Astrocyte (in vitro differentiated cells and primary cell): ENCODE results near the gene POLE3. TPM values are rescaled to one million over a fixed set of nuclear protein-coding genes. Genes with fewer than 3 reads are reported as not detected.

Experiments used
- DNase-seq: peaks from one replicate; pipeline ENCODE4 v3.0.0-alpha.2; 2010; ENCODE audit warnings: low read depth
- FAIRE-seq: peaks from 2 replicates; lab custom pipeline; 2011; peaks lifted over from hg19 to GRCh38; lab: Jason Lieb, UNC
- H2AFZ ChIP-seq: 2 replicates; pipeline ENCODE4 v1.6.0; 2012; ENCODE audit warnings: low read depth, low read length, inconsistent platforms
- H3K27ac ChIP-seq: 2 replicates; pipeline ENCODE4 v1.5.1; 2011; ENCODE audit warnings: low read depth, low read length, inconsistent platforms
- H3K27me3 ChIP-seq: 2 replicates; pipeline ENCODE4 v1.6.0; 2011; ENCODE audit warnings: low read length, inconsistent platforms; ENCODE audit not compliant: insufficient read depth
- H3K36me3 ChIP-seq: 2 replicates; pipeline ENCODE4 v1.5.1; 2011; ENCODE audit warnings: low read length, inconsistent platforms; ENCODE audit not compliant: insufficient read depth
- H3K4me1 ChIP-seq: 2 replicates; pipeline ENCODE4 v1.5.1; 2011; ENCODE audit warnings: low read length, inconsistent platforms; ENCODE audit not compliant: insufficient read depth
- H3K4me2 ChIP-seq: 2 replicates; pipeline ENCODE4 v1.6.0; 2012; ENCODE audit warnings: low read length, inconsistent platforms
- H3K4me3 ChIP-seq: 2 replicates; pipeline ENCODE4 v1.5.1; 2011; ENCODE audit warnings: low read depth, mild to moderate bottlenecking, low read length, inconsistent platforms; ENCODE audit not compliant: insufficient read depth
- H3K79me2 ChIP-seq: 2 replicates; pipeline ENCODE4 v1.6.0; 2012; ENCODE audit warnings: mild to moderate bottlenecking, low read length, inconsistent platforms; ENCODE audit not compliant: insufficient read depth
- H3K9ac ChIP-seq: 2 replicates; pipeline ENCODE4 v1.6.0; 2012; ENCODE audit warnings: mild to moderate bottlenecking, low read length, inconsistent platforms
- H3K9me3 ChIP-seq: 2 replicates; pipeline ENCODE4 v1.5.1; 2012; ENCODE audit warnings: low read depth, mild to moderate bottlenecking, low read length, inconsistent platforms; ENCODE audit not compliant: insufficient read depth
- H4K20me1 ChIP-seq: 2 replicates; pipeline ENCODE4 v1.6.0; 2012; ENCODE audit warnings: low read length, inconsistent platforms; ENCODE audit not compliant: insufficient read depth
- H3K27ac Mint-ChIP-seq: one replicate; pipeline ENCODE4 v1.8.0; 2021; ENCODE audit warnings: mild to moderate bottlenecking, mixed read lengths; ENCODE audit not compliant: unreplicated experiment
- H3K27me3 Mint-ChIP-seq: one replicate; pipeline ENCODE4 v1.8.0; 2021; ENCODE audit warnings: low read depth, mixed read lengths; ENCODE audit not compliant: unreplicated experiment
- H3K36me3 Mint-ChIP-seq: one replicate; pipeline ENCODE4 v1.8.0; 2021; ENCODE audit warnings: low read depth, mixed read lengths; ENCODE audit not compliant: unreplicated experiment
- H3K4me1 Mint-ChIP-seq: one replicate; pipeline ENCODE4 v1.8.0; 2021; ENCODE audit warnings: low read depth, mixed read lengths; ENCODE audit not compliant: unreplicated experiment
- H3K4me3 Mint-ChIP-seq: one replicate; pipeline ENCODE4 v1.8.0; 2021; ENCODE audit warnings: mild to moderate bottlenecking, moderate library complexity, mixed read lengths; ENCODE audit not compliant: unreplicated experiment
- H3K9me3 Mint-ChIP-seq: one replicate; pipeline ENCODE4 v1.8.0; 2021; ENCODE audit warnings: mild to moderate bottlenecking, mixed read lengths; ENCODE audit not compliant: unreplicated experiment
- CTCF ChIP-seq: IDR thresholded peaks from 2 replicates; pipeline ENCODE4 v1.5.1; 2011; ENCODE audit warnings: low read depth, mild to moderate bottlenecking, inconsistent platforms, low read length, moderate library complexity; ENCODE audit not compliant: insufficient read depth
- EZH2 ChIP-seq: IDR thresholded peaks from 2 replicates; pipeline ENCODE4 v1.6.1; 2012; ENCODE audit warnings: mild to moderate bottlenecking, low read length, inconsistent platforms; ENCODE audit not compliant: insufficient read depth
- total RNA-seq: library from RNA; stranded (reverse); gene quantifications from 2 replicates; pipeline ENCODE4 v1.2.1, GENCODE V29; 2021

Gene POLE3
- total RNA-seq, 1 donor from 2014 or later, result 36.6 TPM

- no peak overlapping the region for H3K27ac ChIP-seq
- FAIRE-seq (no peak), DNase-seq (peak; percentile 62)
- H3K9me3 Mint-ChIP-seq, result no peaks in the 10 kb centered on the region
- H3K9ac ChIP-seq, result peak overlapping the region; percentile 32
- no peaks in the 10 kb centered on the region for H3K27me3 Mint-ChIP-seq
- H3K4me3 ChIP-seq, result no peak overlapping the region
- no peaks in the 10 kb centered on the region for H3K36me3 Mint-ChIP-seq
- no peaks in the 10 kb centered on the region for H3K9me3 ChIP-seq
- TF ChIP-seq CTCF (no peak), EZH2 (no peak)
- H3K4me2 ChIP-seq, result peak overlapping the region; percentile 53
- no peaks in the 10 kb centered on the region for H3K27me3 ChIP-seq
- peaks cover 14% of the 10 kb centered on the region for H3K79me2 ChIP-seq
- no peaks in the 10 kb centered on the region for H3K36me3 ChIP-seq
- H3K4me1 Mint-ChIP-seq, result peaks cover 37% of the 10 kb centered on the region
- H2AFZ ChIP-seq, result no peak overlapping the region
- H3K4me3 Mint-ChIP-seq, result peak overlapping the region; percentile 55
- H3K4me1 ChIP-seq, result peaks cover 24% of the 10 kb centered on the region
- H3K27ac Mint-ChIP-seq, result peak overlapping the region; percentile 41
- peaks cover 22% of the 10 kb centered on the region for H4K20me1 ChIP-seq
Observed at GRCh38 chr9:113398796-113399195, 11.7 kb downstream of the POLE3 start.

GRCh38 chr9:113397203-113397631 is 13.3 kb downstream of the POLE3 start:
- no peak overlapping the region for H3K4me3 ChIP-seq
- FAIRE-seq, result no peak
- Mint-ChIP-seq H3K36me3 (peaks cover 6% of the 10 kb centered on the region), H3K4me3 (peak overlapping the region; percentile 60), H3K27me3 (no peaks in the 10 kb centered on the region), H3K9me3 (no peaks in the 10 kb centered on the region), H3K4me1 (peaks cover 37% of the 10 kb centered on the region), H3K27ac (peak overlapping the region; percentile 84)
- no peak overlapping the region for H3K4me2 ChIP-seq
- no peaks in the 10 kb centered on the region for H3K36me3 ChIP-seq
- H3K79me2 ChIP-seq, result peaks cover 14% of the 10 kb centered on the region
- H3K9ac ChIP-seq, result no peak overlapping the region
- TF ChIP-seq EZH2, result no peak
- no peak for TF ChIP-seq CTCF
- peaks cover 24% of the 10 kb centered on the region for H3K4me1 ChIP-seq
- no peaks in the 10 kb centered on the region for H3K27me3 ChIP-seq
- H3K9me3 ChIP-seq, result no peaks in the 10 kb centered on the region
- no peak overlapping the region for H2AFZ ChIP-seq
- DNase-seq, result no peak
- peaks cover 22% of the 10 kb centered on the region for H4K20me1 ChIP-seq
- no peak overlapping the region for H3K27ac ChIP-seq

- Histone ChIP-seq H3K4me3 (no peak overlapping the region), H3K4me1 (peaks cover 20% of the 10 kb centered on the region), H2AFZ (no peak overlapping the region), H3K36me3 (no peaks in the 10 kb centered on the region), H3K27ac (no peak overlapping the region), H3K27me3 (no peaks in the 10 kb centered on the region), H3K79me2 (peaks cover 9% of the 10 kb centered on the region), H4K20me1 (peaks cover 22% of the 10 kb centered on the region), H3K9ac (no peak overlapping the region), H3K9me3 (no peaks in the 10 kb centered on the region), H3K4me2 (no peak overlapping the region)
- DNase-seq (no peak), FAIRE-seq (no peak)
- Mint-ChIP-seq H3K27ac (no peak overlapping the region), H3K9me3 (no peaks in the 10 kb centered on the region), H3K4me1 (peaks cover 35% of the 10 kb centered on the region), H3K27me3 (no peaks in the 10 kb centered on the region), H3K36me3 (peaks cover 12% of the 10 kb centered on the region), H3K4me3 (no peak overlapping the region)
- TF ChIP-seq CTCF (no peak), EZH2 (no peak)
Observed at GRCh38 chr9:113395000-113395861, 15.2 kb downstream of the POLE3 start.
